Endothelial cell of umbilical vein (primary cell): ENCODE results near the gene MAFB. TPM values are rescaled to one million over a fixed set of nuclear protein-coding genes. Genes with fewer than 3 reads are reported as not detected.

Experiments used
- BruUV-seq: library from RNA; stranded (reverse); fragments of 400-500 nt; replicated peaks from 2 replicates; lab custom pipeline; 2021; lab: Mats Ljungman, UMichigan
- CTCF ChIA-PET: fragments of 300-600, 350-600 bp; sonication (Branson Sonifier 250); formaldehyde crosslinking; loops from one replicate; lab custom pipeline; 2021; ENCODE audit warnings: antibody characterized with exemption, inconsistent platforms; lab: Charles Lee
- POLR2A ChIA-PET: fragments of 300-600, 350-600 bp; sonication (Branson Sonifier 250); formaldehyde crosslinking; loops from one replicate; lab custom pipeline; 2021; ENCODE audit warnings: antibody characterized with exemption, inconsistent platforms; lab: Charles Lee
- DNase-seq: peaks from one replicate; pipeline ENCODE4 v3.0.0-alpha.2; 2011; ENCODE audit warnings: low read depth, low spot score
- FAIRE-seq: peaks from 2 replicates; lab custom pipeline; 2011; peaks lifted over from hg19 to GRCh38; lab: Jason Lieb, UNC
- H2AFZ ChIP-seq: 2 replicates; pipeline ENCODE4 v1.6.0; 2012; ENCODE audit warnings: low read depth, low read length, control low read depth, inconsistent platforms
- H3K27ac ChIP-seq: 2 replicates; pipeline ENCODE4 v1.5.1; 2011; ENCODE audit warnings: low read depth, mild to moderate bottlenecking, control low read depth, low read length, moderate library complexity; ENCODE audit not compliant: insufficient read depth
- H3K27me3 ChIP-seq, 2 experiments: 2 replicates each; pipeline versions ENCODE4 v1.6.0 to v1.6.1; 2011; ENCODE audit warnings: low read length in 2 of 2, mixed read lengths in 1 of 2; ENCODE audit not compliant: control insufficient read depth in 2 of 2, insufficient read depth in 2 of 2
- H3K36me3 ChIP-seq, 2 experiments: 2 replicates in 1 of 2; 3 replicates in 1 of 2; pipeline ENCODE4 v1.5.1; 2011; ENCODE audit warnings: low read length in 2 of 2, mild to moderate bottlenecking in 1 of 2, moderate library complexity in 1 of 2; ENCODE audit not compliant: control insufficient read depth in 2 of 2, insufficient read depth in 2 of 2; ENCODE audit errors: extremely low read depth in 1 of 2
- H3K4me1 ChIP-seq: 3 replicates; pipeline ENCODE4 v1.5.1; 2011; ENCODE audit warnings: mild to moderate bottlenecking, low read length; ENCODE audit not compliant: control insufficient read depth, insufficient read depth; ENCODE audit errors: extremely low read depth
- H3K4me2 ChIP-seq: 2 replicates; pipeline ENCODE4 v1.6.1; 2011; ENCODE audit warnings: low read length, control low read depth, mixed read lengths; ENCODE audit not compliant: insufficient read depth
- H3K4me3 ChIP-seq, 3 experiments: fragments of 200-600 bp in 1 of 3; sonication (generic), shearing (Covaris generic) in 1 of 3; replicated peaks in 1 of 3; 2 replicates each; pipeline ENCODE4 v1.5.1; 2011 to 2016; ENCODE audit warnings: control low read depth in 3 of 3, low read length in 3 of 3, mild to moderate bottlenecking in 2 of 3, inconsistent platforms in 1 of 3, low read depth in 1 of 3, moderate library complexity in 1 of 3; ENCODE audit not compliant: insufficient read depth in 1 of 3
- H3K79me2 ChIP-seq: 2 replicates; pipeline ENCODE4 v1.6.0; 2012; ENCODE audit warnings: low read length, inconsistent platforms; ENCODE audit not compliant: control insufficient read depth, insufficient read depth
- H3K9ac ChIP-seq: replicated peaks from 2 replicates; pipeline ENCODE3; 2011; ENCODE audit warnings: low read length, control low read depth; ENCODE audit not compliant: insufficient read depth; ENCODE audit errors: extremely low read depth
- H3K9me1 ChIP-seq: replicated peaks from 3 replicates; pipeline ENCODE4 v1.6.0; 2011; ENCODE audit warnings: mild to moderate bottlenecking, low read length; ENCODE audit not compliant: control insufficient read depth, insufficient read depth; ENCODE audit errors: extremely low read depth
- H3K9me3 ChIP-seq: replicated peaks from 2 replicates; pipeline ENCODE4 v1.5.1; 2012; ENCODE audit warnings: low read length, inconsistent platforms; ENCODE audit not compliant: control insufficient read depth, insufficient read depth
- H4K20me1 ChIP-seq: replicated peaks from 2 replicates; pipeline ENCODE3; 2011; ENCODE audit warnings: mild to moderate bottlenecking, low read length; ENCODE audit not compliant: control insufficient read depth, insufficient read depth; ENCODE audit errors: extremely low read depth
- CTCF ChIP-seq, 2 donors: IDR thresholded peaks; 1 replicate in 1 of 2; 2 replicates in 1 of 2; pipeline ENCODE4 v1.5.1; 2011; ENCODE audit warnings: low read length in 2 of 2, mild to moderate bottlenecking in 2 of 2, moderate library complexity in 2 of 2, control low read depth in 1 of 2, inconsistent platforms in 1 of 2, low read depth in 1 of 2; ENCODE audit not compliant: insufficient read depth in 1 of 2; ENCODE audit errors: extremely low read depth in 1 of 2
- EZH2 ChIP-seq: IDR thresholded peaks from 2 replicates; pipeline ENCODE4 v1.6.1; 2012; ENCODE audit warnings: borderline replicate concordance, low read depth, mild to moderate bottlenecking, moderate library complexity, low read length, inconsistent platforms; ENCODE audit not compliant: severe bottlenecking
- FOS ChIP-seq: IDR thresholded peaks from 2 replicates; pipeline ENCODE4 v1.6.1; 2011; ENCODE audit warnings: mild to moderate bottlenecking, low read length, moderate library complexity, borderline replicate concordance; ENCODE audit not compliant: insufficient read depth
- GATA2 ChIP-seq: IDR thresholded peaks from 2 replicates; pipeline ENCODE4 v1.7.0; 2011; ENCODE audit warnings: low read depth, mild to moderate bottlenecking, moderate library complexity, mixed read lengths, low read length; ENCODE audit not compliant: insufficient read length, insufficient read depth
- JUN ChIP-seq: IDR thresholded peaks from 2 replicates; pipeline ENCODE4 v1.6.1; 2011; ENCODE audit warnings: borderline replicate concordance, low read depth; ENCODE audit not compliant: insufficient read length, insufficient read depth
- MYC ChIP-seq: IDR thresholded peaks from one replicate; pipeline ENCODE4 v1.6.1; 2011; ENCODE audit warnings: mild to moderate bottlenecking, low read depth, low read length
- POLR2A ChIP-seq: IDR thresholded peaks from 2 replicates; pipeline ENCODE4 v1.6.1; 2012; ENCODE audit warnings: low read depth, mild to moderate bottlenecking, control low read depth, low read length
- POLR2AphosphoS5 ChIP-seq: IDR thresholded peaks from 2 replicates; pipeline ENCODE4 v1.6.1; 2012; ENCODE audit warnings: low read depth, mild to moderate bottlenecking, control low read depth, low read length, moderate library complexity; ENCODE audit not compliant: insufficient read depth
- dilution Hi-C: fragments of 300-500 bp; cut with MboI; formaldehyde crosslinking; loops from one replicate; pipeline ENCODE4 v1.15.0; 2019; ENCODE audit warnings: low sequenced_read_pairs; ENCODE audit not compliant: extremely low pct_ligation_motif_present
- intact Hi-C: fragments of 100-400 bp; cut with micrococcal nuclease; formaldehyde crosslinking; loops from one replicate; pipeline ENCODE4 v1.10.0; 2022
- polyA plus RNA-seq, 4 experiments: library from polyadenylated mRNA; depleted of rRNA in 3 of 4; stranded (reverse) in 3 of 4; unstranded in 1 of 4; fragments of >200 nt; gene quantifications; 2 replicates each; pipeline versions ENCODE4 v1.2.1 to v1.2.3, GENCODE V29; 2011 to 2012; ENCODE audit warnings: missing spikeins in 1 of 4
- total RNA-seq: library from RNA; stranded (reverse); gene quantifications from 2 replicates; pipeline ENCODE4 v1.2.3, GENCODE V29; 2021
- TF ChIP-seq, protein P1 (sequence below): IDR thresholded peaks from 2 replicates; pipeline ENCODE4 v1.6.1; 2011; ENCODE audit not compliant: insufficient read depth, insufficient read length

MAFB gene
- total and polyA plus RNA-seq, 2 donors (not counting 3 experiments of a cell fraction or from before 2014, with no cell fraction given): 1.8 to 3.4 TPM

DNA sequence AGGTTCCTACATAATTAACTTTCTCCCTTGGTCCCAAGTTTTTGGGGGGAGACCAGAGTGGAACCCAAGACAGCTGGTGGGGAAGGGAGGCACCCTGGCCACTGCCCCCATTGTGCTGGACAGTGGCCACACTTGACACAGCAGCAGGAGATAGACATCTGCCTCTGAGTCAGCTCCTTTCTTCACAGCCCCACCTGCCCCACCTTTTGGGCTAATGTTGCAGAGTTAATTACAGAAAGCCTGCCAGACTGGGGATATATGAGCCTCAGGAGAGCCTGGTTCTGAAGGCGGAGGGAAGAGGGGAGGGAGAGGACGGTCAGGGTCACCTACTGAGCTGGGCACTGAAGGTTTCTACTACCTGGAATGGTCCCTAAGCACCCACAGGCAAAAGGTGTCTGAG, 50.6 kb downstream of the MAFB start:
- H3K27me3 ChIP-seq: peaks cover 1 to 4% of the 10 kb centered on the region in 2 experiments

More for the DNA sequence above, 50.6 kb downstream of the MAFB start:
- no TSS peak for BruUV-seq
- intact Hi-C loops (no loop called here), dilution Hi-C loops (no loop called here)
- Histone ChIP-seq H3K27ac (no peak overlapping the region), H3K9me3 (no peaks in the 10 kb centered on the region), H3K4me1 (peaks cover under 1% of the 10 kb centered on the region), H2AFZ (no peak overlapping the region), H3K79me2 (no peaks in the 10 kb centered on the region), H3K4me2 (no peak overlapping the region), H3K9me1 (no peaks in the 10 kb centered on the region), H3K4me3 (no peak overlapping the region), H3K9ac (no peak overlapping the region), H3K36me3 (no peaks in the 10 kb centered on the region), H4K20me1 (no peaks in the 10 kb centered on the region)
- ChIA-PET CTCF (interaction anchor here (1.3 kb wide), 1 partner anchor 51 kb away, joined by 4 read pairs; no protein-coding TSS in a partner anchor), POLR2A (no interaction called here)
- TF ChIP-seq, protein P1, sequence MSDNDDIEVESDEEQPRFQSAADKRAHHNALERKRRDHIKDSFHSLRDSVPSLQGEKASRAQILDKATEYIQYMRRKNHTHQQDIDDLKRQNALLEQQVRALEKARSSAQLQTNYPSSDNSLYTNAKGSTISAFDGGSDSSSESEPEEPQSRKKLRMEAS: no peak
- TF ChIP-seq POLR2AphosphoS5 (no peak), POLR2A (no peak), EZH2 (no peak), GATA2 (no peak), JUN (no peak), CTCF (IDR thresholded peaks at IDR 0.05; ENCODE audit: extremely low read depth in 1 of 2, insufficient read depth in 1 of 2, low read depth in 1 of 2, low read length in 2 of 2) (no peak), MYC (no peak), FOS (no peak)
- DNase-seq (no peak), FAIRE-seq (no peak)
